ENCODE measurements around the gene BCAT1. TPM values are rescaled to one million over a fixed set of nuclear protein-coding genes. Genes with fewer than 3 reads are reported as not detected.
A peak's percentile ranks its signal among the peaks of the same experiment; 100 is the strongest.

BCAT1 gene
- total RNA-seq, 2 experiments from 2014 or later = 27.9 to 40.0 TPM

- ChIA-PET POLR2A (no interaction called here), CTCF (no interaction called here)
- Mint-ChIP-seq H3K4me1 (peaks cover 13% of the 10 kb centered on the region), H3K27ac (no peak overlapping the region), H3K4me3 (no peak overlapping the region), H3K36me3 (ENCODE audit: low read depth) (no peaks in the 10 kb centered on the region), H3K9me3 (ENCODE audit: low read depth) (no peaks in the 10 kb centered on the region), H3K27me3 (peaks cover 8% of the 10 kb centered on the region)
- intact Hi-C loops (cut with DNase I, micrococcal nuclease) = loop anchor here in 1 of 2 experiments (10.0 kb wide), 1 partner anchor 687 kb away; no protein-coding TSS in a partner anchor
- no peak for DNase-seq
- ATAC-seq = no peak
Measured at GRCh38 chr12:24907464-24907863, 41.4 kb downstream of the BCAT1 start.

- POLR2A ChIA-PET = no interaction called here
- H3K27ac Mint-ChIP-seq = no peak overlapping the region
- H3K36me3 Mint-ChIP-seq (ENCODE audit: low read depth) = no peaks in the 10 kb centered on the region
- CTCF ChIA-PET = interaction anchor here (1.1 kb wide), 2 partner anchors 12 to 85 kb away, joined by 3 read pairs; no protein-coding TSS in a partner anchor
- H3K9me3 Mint-ChIP-seq (ENCODE audit: low read depth) = no peaks in the 10 kb centered on the region
- peaks cover 26% of the 10 kb centered on the region for H3K4me1 Mint-ChIP-seq
- DNase-seq (no peak), ATAC-seq (no peak)
- no peak overlapping the region for H3K4me3 Mint-ChIP-seq
- intact Hi-C loops (cut with DNase I, micrococcal nuclease) = loop anchor here in 1 of 2 experiments (10.0 kb wide), 1 partner anchor 689 kb away; no protein-coding TSS in a partner anchor
- peaks cover 16% of the 10 kb centered on the region for H3K27me3 Mint-ChIP-seq
Measured at GRCh38 chr12:24906141-24906540, 42.8 kb downstream of the BCAT1 start.

- peaks cover 18% of the 10 kb centered on the region for H3K27me3 Mint-ChIP-seq
- peaks cover 2% of the 10 kb centered on the region for H3K36me3 Mint-ChIP-seq (ENCODE audit: low read depth)
- POLR2A ChIA-PET = interaction anchor here (0.7 kb wide), 1 partner anchor 136 kb away, joined by 4 read pairs; no protein-coding TSS in a partner anchor
- no peak for ATAC-seq
- intact Hi-C loops (cut with DNase I, micrococcal nuclease) = loop anchor here in 1 of 2 experiments (10.0 kb wide), 1 partner anchor 689 kb away; no protein-coding TSS in a partner anchor
- no peaks in the 10 kb centered on the region for H3K9me3 Mint-ChIP-seq (ENCODE audit: low read depth)
- CTCF ChIA-PET = no interaction called here
- H3K27ac Mint-ChIP-seq = no peak overlapping the region
- DNase-seq = no peak
- H3K4me1 Mint-ChIP-seq = peaks cover 33% of the 10 kb centered on the region
- no peak overlapping the region for H3K4me3 Mint-ChIP-seq
Measured at GRCh38 chr12:24905431-24905830, 43.5 kb downstream of the BCAT1 start.

- CTCF ChIA-PET = no interaction called here
- Mint-ChIP-seq H3K27ac (no peak overlapping the region), H3K36me3 (ENCODE audit: low read depth) (peaks cover 2% of the 10 kb centered on the region), H3K9me3 (ENCODE audit: low read depth) (no peaks in the 10 kb centered on the region), H3K4me1 (peaks cover 37% of the 10 kb centered on the region), H3K4me3 (no peak overlapping the region), H3K27me3 (peaks cover 18% of the 10 kb centered on the region)
- ATAC-seq (no peak), DNase-seq (no peak)
- intact Hi-C loops (cut with DNase I, micrococcal nuclease) = loop anchor here (5.0 to 10.0 kb wide), 4 partner anchors 147 to 690 kb away; a partner anchor contains a TSS
- POLR2A ChIA-PET = interaction anchor here (0.7 kb wide), 1 partner anchor 137 kb away, joined by 4 read pairs; no protein-coding TSS in a partner anchor
Measured at GRCh38 chr12:24904871-24905270, 44.0 kb downstream of the BCAT1 start.

GRCh38 chr12:24903329-24904088 is 45.4 kb downstream of the BCAT1 start:
- peaks cover 11% of the 10 kb centered on the region for H3K36me3 Mint-ChIP-seq (ENCODE audit: low read depth)
- ATAC-seq (no peak), DNase-seq (no peak)
- peaks cover 4% of the 10 kb centered on the region for H3K9me3 Mint-ChIP-seq (ENCODE audit: low read depth)
- intact Hi-C loops (cut with DNase I, micrococcal nuclease) = loop anchor here (5.0 to 10.0 kb wide), 4 partner anchors 149 to 691 kb away; a partner anchor contains a TSS
- H3K27ac Mint-ChIP-seq = peak overlapping the region; percentile 51
- H3K4me1 Mint-ChIP-seq = peaks cover 49% of the 10 kb centered on the region
- CTCF ChIA-PET = interaction anchor here (0.6 to 1.3 kb wide), 3 partner anchors 16 to 19 kb away, joined by 3 to 4 read pairs (median 3); no protein-coding TSS in a partner anchor
- H3K27me3 Mint-ChIP-seq = peaks cover 26% of the 10 kb centered on the region
- peak overlapping the region; percentile 88 for H3K4me3 Mint-ChIP-seq
- POLR2A ChIA-PET = no interaction called here

GRCh38 chr12:24902511-24903328 is 46.2 kb downstream of the BCAT1 start:
- H3K27ac Mint-ChIP-seq = peak overlapping the region; percentile 95
- ChIA-PET CTCF (interaction anchor here (1.1 to 1.3 kb wide), 2 partner anchors 17 to 18 kb away, joined by 3 to 4 read pairs; no protein-coding TSS in a partner anchor), POLR2A (no interaction called here)
- intact Hi-C loops (cut with DNase I, micrococcal nuclease) = loop anchor here (5.0 to 10.0 kb wide), 4 partner anchors 150 to 692 kb away; a partner anchor contains a TSS
- H3K27me3 Mint-ChIP-seq = peaks cover 28% of the 10 kb centered on the region
- peak; percentile 63 for DNase-seq
- H3K9me3 Mint-ChIP-seq (ENCODE audit: low read depth) = peaks cover 4% of the 10 kb centered on the region
- H3K4me1 Mint-ChIP-seq = peaks cover 50% of the 10 kb centered on the region
- ATAC-seq = peak; percentile 28
- peak overlapping the region; percentile 88 for H3K4me3 Mint-ChIP-seq
- peaks cover 11% of the 10 kb centered on the region for H3K36me3 Mint-ChIP-seq (ENCODE audit: low read depth)

GRCh38 chr12:24901576-24902461 is 47.1 kb downstream of the BCAT1 start:
- Mint-ChIP-seq H3K4me1 (peaks cover 50% of the 10 kb centered on the region), H3K27ac (peak overlapping the region; percentile 95), H3K9me3 (ENCODE audit: low read depth) (peaks cover 4% of the 10 kb centered on the region), H3K27me3 (peaks cover 31% of the 10 kb centered on the region), H3K36me3 (ENCODE audit: low read depth) (peaks cover 11% of the 10 kb centered on the region), H3K4me3 (peak overlapping the region; percentile 88)
- DNase-seq (peak; percentile 63), ATAC-seq (no peak)
- intact Hi-C loops (cut with DNase I, micrococcal nuclease) = loop anchor here (1.0 to 10.0 kb wide), 8 partner anchors 17 to 693 kb away; partner anchors contain the start of gene BCAT1 (in 2 of the 2)
- ChIA-PET POLR2A (interaction anchor here (0.7 to 1.3 kb wide), 3 partner anchors 18 to 189 kb away, joined by 3 to 9 read pairs (median 7); no protein-coding TSS in a partner anchor), CTCF (interaction anchor here (1.1 to 1.5 kb wide), 6 partner anchors 17 to 105 kb away, joined by 3 to 8 read pairs (median 3); no protein-coding TSS in a partner anchor)

- Mint-ChIP-seq H3K4me1 (peaks cover 50% of the 10 kb centered on the region), H3K27ac (peak overlapping the region; percentile 58), H3K4me3 (peak overlapping the region; percentile 14), H3K9me3 (ENCODE audit: low read depth) (peaks cover 4% of the 10 kb centered on the region), H3K36me3 (ENCODE audit: low read depth) (peaks cover 11% of the 10 kb centered on the region), H3K27me3 (peaks cover 33% of the 10 kb centered on the region)
- intact Hi-C loops (cut with DNase I, micrococcal nuclease) = loop anchor here (2.0 to 10.0 kb wide), 5 partner anchors 49 to 695 kb away; partner anchors contain the start of gene BCAT1 (in 2 of the 2)
- ChIA-PET POLR2A (no interaction called here), CTCF (no interaction called here)
- DNase-seq = no peak
- ATAC-seq = no peak
Measured at GRCh38 chr12:24900196-24900595, 48.7 kb downstream of the BCAT1 start.

GRCh38 chr12:24899503-24900075 is 49.3 kb downstream of the BCAT1 start:
- Mint-ChIP-seq H3K27ac (no peak overlapping the region), H3K4me1 (peaks cover 50% of the 10 kb centered on the region), H3K36me3 (ENCODE audit: low read depth) (peaks cover 11% of the 10 kb centered on the region), H3K27me3 (peaks cover 36% of the 10 kb centered on the region), H3K9me3 (ENCODE audit: low read depth) (peaks cover 4% of the 10 kb centered on the region), H3K4me3 (peak overlapping the region; percentile 6)
- ATAC-seq (no peak), DNase-seq (peak; percentile 43)
- ChIA-PET POLR2A (no interaction called here), CTCF (no interaction called here)
- intact Hi-C loops (cut with DNase I, micrococcal nuclease) = loop anchor here (2.0 to 10.0 kb wide), 5 partner anchors 49 to 695 kb away; partner anchors contain the start of gene BCAT1 (in 2 of the 2)

- no peak for DNase-seq
- H3K27me3 Mint-ChIP-seq = peaks cover 37% of the 10 kb centered on the region
- CTCF ChIA-PET = no interaction called here
- H3K36me3 Mint-ChIP-seq (ENCODE audit: low read depth) = peaks cover 11% of the 10 kb centered on the region
- peaks cover 43% of the 10 kb centered on the region for H3K4me1 Mint-ChIP-seq
- H3K4me3 Mint-ChIP-seq = no peak overlapping the region
- H3K27ac Mint-ChIP-seq = no peak overlapping the region
- no peak for ATAC-seq
- intact Hi-C loops (cut with DNase I, micrococcal nuclease) = no loop called here
- POLR2A ChIA-PET = no interaction called here
- peaks cover 4% of the 10 kb centered on the region for H3K9me3 Mint-ChIP-seq (ENCODE audit: low read depth)
Measured at GRCh38 chr12:24898606-24899005, 50.3 kb downstream of the BCAT1 start.
